NCI-H1436 treated with DMSO at 0.1 percent for 48 hours (cell line): ENCODE measurements around the gene EMD.

ENCODE experiments used
- DNase-seq: peaks from one replicate; lab custom pipeline; 2025; lab: John Stamatoyannopoulos, UW

The EMD gene

GRCh38 chrX:154355094-154355775 is 23.9 kb upstream of the EMD start:
- no peak for DNase-seq

GRCh38 chrX:154355776-154356140 is 23.3 kb upstream of the EMD start:
- DNase-seq: no peak

- no peak for DNase-seq
Observed at GRCh38 chrX:154356596-154356995, 22.5 kb upstream of the EMD start.

- DNase-seq: no peak
Observed at GRCh38 chrX:154357205-154357604, 21.9 kb upstream of the EMD start.

- no peak for DNase-seq
Observed at GRCh38 chrX:154358011-154358410, 21.1 kb upstream of the EMD start.

GRCh38 chrX:154358829-154359228 is 20.3 kb upstream of the EMD start:
- no peak for DNase-seq

- DNase-seq: no peak
Observed at GRCh38 chrX:154359362-154360154, 19.5 kb upstream of the EMD start.

- no peak for DNase-seq
Observed at GRCh38 chrX:154360155-154360713, 18.9 kb upstream of the EMD start.

GRCh38 chrX:154362085-154362742 is 16.9 kb upstream of the EMD start:
- DNase-seq: no peak

- DNase-seq: no peak
Observed at GRCh38 chrX:154363706-154364439, 15.2 kb upstream of the EMD start.

- no peak for DNase-seq
Observed at GRCh38 chrX:154365052-154365600, 14.0 kb upstream of the EMD start.

GRCh38 chrX:154365997-154366665 is 13.0 kb upstream of the EMD start:
- DNase-seq: no peak

- DNase-seq: no peak
Observed at GRCh38 chrX:154366666-154367055, 12.4 kb upstream of the EMD start.

- no peak for DNase-seq
Observed at GRCh38 chrX:154367474-154368308, 11.4 kb upstream of the EMD start.

GRCh38 chrX:154368630-154369448 is 10.3 kb upstream of the EMD start:
- no peak for DNase-seq

- peak; percentile 18 for DNase-seq
Observed at GRCh38 chrX:154369449-154370299, 9.4 kb upstream of the EMD start.

GRCh38 chrX:154370300-154371016 is 8.6 kb upstream of the EMD start:
- no peak for DNase-seq
